Activated CD4-positive, alpha-beta T cell treated with anti-CD3 and anti-CD28 coated beads, Interleukin-2, amount 10 ng/mL, durations not matched to agents 7 days and 5 days (primary cell): ENCODE results near the gene TGFBR3L. TPM values are rescaled to one million over a fixed set of nuclear protein-coding genes. Genes with fewer than 3 reads are reported as not detected.

ENCODE experiments used
- CTCF ChIA-PET: fragments of 350-600 bp; sonication (Branson Sonifier 250); formaldehyde crosslinking; loops from one replicate; lab custom pipeline; 2021; ENCODE audit warnings: antibody characterized with exemption; lab: Charles Lee
- POLR2A ChIA-PET: fragments of 350-600 bp; sonication (Branson Sonifier 250); formaldehyde crosslinking; loops from one replicate; lab custom pipeline; 2021; ENCODE audit warnings: antibody characterized with exemption; lab: Charles Lee
- DNase-seq: peaks from one replicate; pipeline ENCODE4 v3.0.0-alpha.2; 2020
- H3K27ac Mint-ChIP-seq: one replicate; pipeline ENCODE4 v1.8.0; 2021; ENCODE audit warnings: mild to moderate bottlenecking, moderate library complexity, mixed read lengths
- H3K27me3 Mint-ChIP-seq: one replicate; pipeline ENCODE4 v1.8.0; 2021; ENCODE audit warnings: mixed read lengths
- H3K36me3 Mint-ChIP-seq: one replicate; pipeline ENCODE4 v1.8.0; 2021; ENCODE audit warnings: low read depth, mixed read lengths
- H3K4me1 Mint-ChIP-seq: one replicate; pipeline ENCODE4 v1.8.0; 2021; ENCODE audit warnings: mixed read lengths
- H3K4me3 Mint-ChIP-seq: one replicate; pipeline ENCODE4 v1.8.0; 2021; ENCODE audit warnings: mild to moderate bottlenecking, moderate library complexity, mixed read lengths
- H3K9me3 Mint-ChIP-seq: one replicate; pipeline ENCODE4 v1.8.0; 2021; ENCODE audit warnings: mixed read lengths
- total RNA-seq, 2 experiments: library from RNA; stranded (reverse); gene quantifications; one replicate each; pipeline ENCODE4 v1.2.3, GENCODE V29; 2021

The TGFBR3L gene
- total RNA-seq, 2 experiments from 2014 or later: 0.79 to 1.4 TPM

- ChIA-PET POLR2A (no interaction called here), CTCF (interaction anchor here (0.7 kb wide), 1 partner anchor 21 kb away, joined by 3 read pairs; no protein-coding TSS in a partner anchor)
- H3K4me3 Mint-ChIP-seq: no peak overlapping the region
- no peak for DNase-seq
- peaks cover 19% of the 10 kb centered on the region for H3K36me3 Mint-ChIP-seq
- no peak overlapping the region for H3K27ac Mint-ChIP-seq
- peaks cover 3% of the 10 kb centered on the region for H3K4me1 Mint-ChIP-seq
- H3K27me3 Mint-ChIP-seq: no peaks in the 10 kb centered on the region
- H3K9me3 Mint-ChIP-seq: no peaks in the 10 kb centered on the region
These were observed 50.7 kb downstream of the TGFBR3L start for GRCh38 chr19:7965259-7965841.

- ChIA-PET CTCF (interaction anchor here (0.7 to 0.9 kb wide), 2 partner anchors 22 to 36 kb away, joined by 3 read pairs; no protein-coding TSS in a partner anchor), POLR2A (no interaction called here)
- Mint-ChIP-seq H3K36me3 (peaks cover 18% of the 10 kb centered on the region), H3K27me3 (no peaks in the 10 kb centered on the region), H3K4me1 (peaks cover 3% of the 10 kb centered on the region), H3K9me3 (no peaks in the 10 kb centered on the region), H3K4me3 (no peak overlapping the region), H3K27ac (no peak overlapping the region)
- no peak for DNase-seq
These were observed 51.5 kb downstream of the TGFBR3L start for GRCh38 chr19:7965921-7966665.

- no peak for DNase-seq
- no peak overlapping the region for H3K4me3 Mint-ChIP-seq
- no peaks in the 10 kb centered on the region for H3K9me3 Mint-ChIP-seq
- ChIA-PET CTCF (interaction anchor here (1.9 kb wide), 1 partner anchor 34 kb away, joined by 5 read pairs; no protein-coding TSS in a partner anchor), POLR2A (no interaction called here)
- no peak overlapping the region for H3K27ac Mint-ChIP-seq
- no peaks in the 10 kb centered on the region for H3K27me3 Mint-ChIP-seq
- peaks cover 13% of the 10 kb centered on the region for H3K36me3 Mint-ChIP-seq
- H3K4me1 Mint-ChIP-seq: peaks cover 3% of the 10 kb centered on the region
These were observed 53.6 kb downstream of the TGFBR3L start for GRCh38 chr19:7968008-7968795.

Other genes with a start within 250 kb of the TGFBR3L start
- not detected for gene RETN, start 245.8 kb upstream of the TGFBR3L start, total RNA-seq
- gene MCEMP1, start 237.7 kb upstream of the TGFBR3L start, total RNA-seq: not detected
- 100 to 1,000 TPM; 105 to 106 TPM for gene TRAPPC5, start 234.0 kb upstream of the TGFBR3L start, total RNA-seq
- gene FCER2, start 212.7 kb upstream of the TGFBR3L start, total RNA-seq: under 1 TPM; 0.23 to 0.30 TPM
- gene CLEC4G, start 182.7 kb upstream of the TGFBR3L start, total RNA-seq: not detected
- not detected for gene CD209, start 167.3 kb upstream of the TGFBR3L start, total RNA-seq
- gene CLEC4M, start 151.6 kb upstream of the TGFBR3L start, total RNA-seq: not detected
- gene EVI5L, start 84.6 kb upstream of the TGFBR3L start, total RNA-seq: 10 to 100 TPM in 1 of 2 experiments, 1 to 10 TPM in 1; 9.7 to 11.2 TPM
- gene PRR36, start 40.4 kb upstream of the TGFBR3L start, total RNA-seq: under 1 TPM; 0.10 to 0.15 TPM
- gene LRRC8E, start 26.3 kb upstream of the TGFBR3L start, total RNA-seq: not detected
- gene MAP2K7, start 11.0 kb upstream of the TGFBR3L start, total RNA-seq: 10 to 100 TPM; 44.1 to 45.6 TPM
- gene SNAPC2, start 5.5 kb downstream of the TGFBR3L start, total RNA-seq: 10 to 100 TPM; 18.6 to 19.1 TPM
- not detected for gene CTXN1, start 11.3 kb downstream of the TGFBR3L start, total RNA-seq
- gene TIMM44, start 28.8 kb downstream of the TGFBR3L start, total RNA-seq: 10 to 100 TPM; 44.0 to 59.9 TPM
- 100 to 1,000 TPM; 109 TPM for gene ELAVL1, start 90.8 kb downstream of the TGFBR3L start, total RNA-seq
- 1 to 10 TPM; 5.2 to 7.4 TPM for gene CCL25, start 137.9 kb downstream of the TGFBR3L start, total RNA-seq
- not detected for gene FBN3, start 234.8 kb downstream of the TGFBR3L start, total RNA-seq